WTC11 (cell line): ENCODE results near the gene CCDC69. TPM values are rescaled to one million over a fixed set of nuclear protein-coding genes. Genes with fewer than 3 reads are reported as not detected.
A peak's percentile ranks its signal among the peaks of the same experiment; 100 is the strongest.

Source experiments
- ATAC-seq: fragments of 200-7000 bp; cut with Tn5 transposase; 2 replicates; pipeline ENCODE4 v1.10.0; 2021; ENCODE audit warnings: mild to moderate bottlenecking, moderate library complexity
- CTCF ChIA-PET: fragments of 300-600 bp; sonication (Branson Sonifier 250); formaldehyde crosslinking; loops from one replicate; lab custom pipeline; 2021; ENCODE audit warnings: antibody characterized with exemption; lab: Charles Lee
- POLR2A ChIA-PET: fragments of 350-600 bp; sonication (Branson Sonifier 250); formaldehyde crosslinking; loops from one replicate; lab custom pipeline; 2021; ENCODE audit warnings: antibody characterized with exemption; lab: Charles Lee
- DNase-seq: peaks from one replicate; pipeline ENCODE4 v3.0.0; 2021; ENCODE audit warnings: low spot score
- H3K27ac Mint-ChIP-seq: 2 replicates; pipeline ENCODE4 v1.8.0; 2021; ENCODE audit warnings: mixed read lengths
- H3K27me3 Mint-ChIP-seq: 2 replicates; pipeline ENCODE4 v1.8.0; 2021; ENCODE audit warnings: low read depth, mild to moderate bottlenecking, moderate library complexity, mixed read lengths
- H3K36me3 Mint-ChIP-seq: 2 replicates; pipeline ENCODE4 v1.8.0; 2021; ENCODE audit warnings: mixed read lengths
- H3K4me1 Mint-ChIP-seq: 2 replicates; pipeline ENCODE4 v1.8.0; 2022; ENCODE audit warnings: mixed read lengths
- H3K4me3 Mint-ChIP-seq: 2 replicates; pipeline ENCODE4 v1.8.0; 2021; ENCODE audit warnings: mild to moderate bottlenecking, moderate library complexity, mixed read lengths
- H3K9me3 Mint-ChIP-seq: 2 replicates; pipeline ENCODE4 v1.8.0; 2021; ENCODE audit warnings: mixed read lengths
- CBFB ChIP-seq: sonication (generic); formaldehyde crosslinking; IDR thresholded peaks from 2 replicates; pipeline ENCODE4 v1.8.1; 2022; ENCODE audit warnings: mild to moderate bottlenecking, low read depth, missing genetic modification reagents
- CREM ChIP-seq: sonication (generic); formaldehyde crosslinking; IDR thresholded peaks from 2 replicates; pipeline ENCODE4 v1.8.1; 2022; ENCODE audit warnings: mild to moderate bottlenecking, missing genetic modification reagents, moderate library complexity
- FOXJ3 ChIP-seq: sonication (generic); formaldehyde crosslinking; IDR thresholded peaks from 2 replicates; pipeline ENCODE4 v1.9.0; 2021; ENCODE audit warnings: missing genetic modification reagents, mild to moderate bottlenecking, borderline replicate concordance
- JUN ChIP-seq: sonication (generic); formaldehyde crosslinking; IDR thresholded peaks from 2 replicates; pipeline ENCODE4 v1.8.0; 2023; ENCODE audit warnings: mild to moderate bottlenecking, missing genetic modification reagents
- NFYB ChIP-seq: sonication (generic); formaldehyde crosslinking; conservative IDR thresholded peaks from 2 replicates; pipeline ENCODE4 v1.8.0; 2022; ENCODE audit warnings: low read depth, missing genetic modification reagents
- PRRX2 ChIP-seq: fragments of 250-450 bp; sonication (Bioruptor Pico); IDR thresholded peaks from 2 replicates; pipeline ENCODE4 v1.8.0; 2021; ENCODE audit warnings: mild to moderate bottlenecking
- SMAD3 ChIP-seq: sonication (generic); formaldehyde crosslinking; IDR thresholded peaks from 2 replicates; pipeline ENCODE4 v1.8.0; 2022; ENCODE audit warnings: missing genetic modification reagents, mild to moderate bottlenecking, borderline replicate concordance
- SMAD4 ChIP-seq: sonication (generic); formaldehyde crosslinking; IDR thresholded peaks from 2 replicates; pipeline ENCODE4 v1.8.0; 2022; ENCODE audit warnings: mild to moderate bottlenecking, missing genetic modification reagents
- SOX15 ChIP-seq: fragments of 250-450 bp; sonication (Bioruptor Pico); IDR thresholded peaks from 2 replicates; pipeline ENCODE4 v1.9.0; 2021; ENCODE audit warnings: mild to moderate bottlenecking
- ZBTB21 ChIP-seq: sonication (generic); formaldehyde crosslinking; IDR thresholded peaks from 2 replicates; pipeline ENCODE4 v1.8.1; 2023; ENCODE audit warnings: mild to moderate bottlenecking, missing genetic modification reagents, borderline replicate concordance
- ZNF138 ChIP-seq: sonication (generic); formaldehyde crosslinking; conservative IDR thresholded peaks from 2 replicates; pipeline ENCODE4 v1.8.1; 2022; ENCODE audit warnings: mild to moderate bottlenecking, moderate library complexity, missing genetic modification reagents
- ZNF317 ChIP-seq: sonication (generic); formaldehyde crosslinking; IDR thresholded peaks from 2 replicates; pipeline ENCODE4 v1.8.1; 2023; ENCODE audit warnings: low read depth, mild to moderate bottlenecking, moderate library complexity, missing genetic modification reagents, borderline replicate concordance
- ZNF396 ChIP-seq: fragments of 250-450 bp; sonication (Bioruptor Pico); IDR thresholded peaks from 2 replicates; pipeline ENCODE4 v1.8.0; 2021; ENCODE audit warnings: mild to moderate bottlenecking, moderate library complexity, borderline replicate concordance
- total RNA-seq: library from RNA; stranded (reverse); gene quantifications from 3 replicates; pipeline ENCODE4 v1.2.3, GENCODE V29; 2021
- TF ChIP-seq, protein P1 (sequence below): fragments of 250-450 bp; sonication (Bioruptor Pico); IDR thresholded peaks from 2 replicates; pipeline ENCODE4 v1.9.0; 2021; ENCODE audit warnings: mild to moderate bottlenecking
- TF ChIP-seq, protein P2 (sequence below): fragments of 250-450 bp; sonication (Bioruptor Pico); IDR thresholded peaks from 2 replicates; pipeline ENCODE4 v1.8.0; 2021; ENCODE audit warnings: mild to moderate bottlenecking
- TF ChIP-seq, protein P3 (sequence below): fragments of 250-450 bp; sonication (Bioruptor Pico); IDR thresholded peaks from 2 replicates; pipeline ENCODE4 v1.9.0; 2021; ENCODE audit warnings: mild to moderate bottlenecking, borderline replicate concordance
- TF ChIP-seq, protein P4 (sequence below): sonication (generic); formaldehyde crosslinking; IDR thresholded peaks from 2 replicates; pipeline ENCODE4 v1.8.0; 2023; ENCODE audit warnings: missing genetic modification reagents, mild to moderate bottlenecking, borderline replicate concordance

CCDC69 gene
- total RNA-seq, 1 experiment from 2014 or later, result 12.4 TPM

DNA sequence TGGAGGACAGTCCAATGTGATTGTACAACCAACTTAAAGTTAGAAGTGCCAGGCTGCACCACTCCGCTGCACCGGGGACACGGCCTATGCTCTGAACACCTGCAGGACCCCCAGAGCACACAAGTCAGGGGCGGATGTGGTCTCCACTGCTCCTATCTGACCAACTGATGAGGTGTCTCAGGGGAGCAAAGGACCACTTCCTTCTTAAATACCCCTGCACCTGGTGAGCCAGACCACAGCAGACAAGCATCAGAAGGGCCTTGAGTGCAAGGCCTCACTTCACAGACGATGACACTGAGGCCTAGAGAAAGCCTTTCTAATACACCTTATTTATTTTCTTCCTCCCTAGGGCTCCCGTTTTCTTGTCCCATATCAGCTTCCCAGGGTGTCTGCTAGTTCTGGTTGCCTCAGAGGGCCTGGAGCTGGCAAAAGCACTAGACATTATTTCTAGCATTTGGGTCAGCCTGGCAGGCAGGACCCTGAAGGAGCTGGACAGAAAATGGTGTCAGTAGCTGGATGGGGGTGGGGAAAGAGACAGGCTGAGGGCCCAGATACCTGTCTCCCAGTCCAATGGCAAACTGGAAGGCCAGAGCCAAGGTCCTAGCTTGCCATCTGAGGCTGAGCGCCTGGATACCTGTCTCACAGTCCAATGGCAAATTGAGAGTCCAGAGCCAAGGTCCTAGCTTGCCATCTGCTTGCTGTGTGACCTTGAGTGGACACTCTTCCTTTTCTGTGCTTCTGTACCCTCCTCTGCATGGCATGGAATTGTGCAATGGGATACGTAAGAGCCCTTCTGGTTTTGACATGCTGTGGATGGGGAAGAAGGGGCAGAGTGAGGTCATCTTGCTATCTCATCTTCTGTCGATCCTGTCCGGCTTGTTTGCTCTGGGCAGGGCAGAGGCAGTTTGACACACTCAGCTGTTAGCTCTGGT is 9.0 kb downstream of the CCDC69 start (continued):
- TF ChIP-seq SMAD3, result no peak
- TF ChIP-seq, protein P1, sequence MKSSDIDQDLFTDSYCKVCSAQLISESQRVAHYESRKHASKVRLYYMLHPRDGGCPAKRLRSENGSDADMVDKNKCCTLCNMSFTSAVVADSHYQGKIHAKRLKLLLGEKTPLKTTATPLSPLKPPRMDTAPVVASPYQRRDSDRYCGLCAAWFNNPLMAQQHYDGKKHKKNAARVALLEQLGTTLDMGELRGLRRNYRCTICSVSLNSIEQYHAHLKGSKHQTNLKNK (CRISPR knock-in tag), result no peak
- no peak for TF ChIP-seq ZNF396 (CRISPR knock-in tag)
- TF ChIP-seq SOX15 (CRISPR knock-in tag), result no peak
- TF ChIP-seq NFYB (CRISPR knock-in tag), result no peak

DNA sequence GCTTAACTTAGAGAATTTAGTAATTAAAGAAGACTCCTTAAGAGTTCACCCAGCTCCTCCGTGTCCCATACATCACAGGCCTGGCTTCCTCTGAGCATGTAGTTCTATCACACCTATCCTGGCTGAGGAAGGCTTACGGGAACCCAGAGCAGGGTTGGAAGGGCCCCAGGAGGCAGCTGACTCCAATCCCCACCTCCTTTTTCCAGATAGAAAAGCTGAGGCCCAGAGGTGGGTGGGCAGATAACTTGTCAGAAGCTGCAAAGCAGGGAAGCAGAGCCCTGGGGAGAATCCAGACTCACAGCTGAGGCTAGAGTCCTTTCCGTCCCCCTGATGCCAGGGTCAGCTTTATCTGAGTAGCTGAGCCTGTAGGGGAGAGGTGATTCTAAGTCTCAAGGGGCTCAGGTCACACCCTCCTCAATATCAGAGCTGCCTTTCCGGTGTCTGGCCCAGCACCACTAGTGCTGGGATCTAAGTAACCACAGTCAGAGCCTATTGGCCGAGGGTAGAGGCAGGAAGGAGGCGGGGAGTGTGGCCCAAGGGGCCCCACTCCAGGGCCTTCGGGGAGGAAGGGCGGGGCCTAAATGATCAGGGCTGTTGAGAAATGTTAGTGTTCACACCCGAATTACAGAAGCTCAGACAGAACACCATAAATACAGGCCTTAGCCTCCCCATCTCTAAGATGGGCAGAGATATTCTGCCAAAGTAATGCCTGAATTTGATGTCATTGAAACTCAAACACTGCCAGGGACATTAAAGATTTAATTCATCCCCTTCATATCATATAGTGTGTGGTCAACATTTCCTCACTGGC is 9.9 kb downstream of the CCDC69 start:
- DNase-seq, result peak; percentile 40
- Mint-ChIP-seq H3K4me3 (no peak overlapping the region), H3K27me3 (no peaks in the 10 kb centered on the region), H3K9me3 (no peaks in the 10 kb centered on the region), H3K4me1 (peaks cover 8% of the 10 kb centered on the region), H3K27ac (no peak overlapping the region), H3K36me3 (no peaks in the 10 kb centered on the region)
- ATAC-seq, result peak; percentile 99
- ChIA-PET CTCF (interaction anchor here (0.6 to 4.7 kb wide), 9 partner anchors 10 to 166 kb away, joined by 3 to 23 read pairs (median 6); partner anchors contain the start of genes CCDC69 and GM2A), POLR2A (interaction anchor here (1.1 kb wide), 1 partner anchor 10 kb away, joined by 6 read pairs; the partner anchor contains the start of gene CCDC69)
- TF ChIP-seq ZBTB21, result no peak
- TF ChIP-seq SMAD4 (CRISPR knock-in tag), result no peak
- TF ChIP-seq, protein P2, sequence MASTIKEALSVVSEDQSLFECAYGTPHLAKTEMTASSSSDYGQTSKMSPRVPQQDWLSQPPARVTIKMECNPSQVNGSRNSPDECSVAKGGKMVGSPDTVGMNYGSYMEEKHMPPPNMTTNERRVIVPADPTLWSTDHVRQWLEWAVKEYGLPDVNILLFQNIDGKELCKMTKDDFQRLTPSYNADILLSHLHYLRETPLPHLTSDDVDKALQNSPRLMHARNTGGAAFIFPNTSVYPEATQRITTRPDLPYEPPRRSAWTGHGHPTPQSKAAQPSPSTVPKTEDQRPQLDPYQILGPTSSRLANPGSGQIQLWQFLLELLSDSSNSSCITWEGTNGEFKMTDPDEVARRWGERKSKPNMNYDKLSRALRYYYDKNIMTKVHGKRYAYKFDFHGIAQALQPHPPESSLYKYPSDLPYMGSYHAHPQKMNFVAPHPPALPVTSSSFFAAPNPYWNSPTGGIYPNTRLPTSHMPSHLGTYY (CRISPR knock-in tag), result no peak
- TF ChIP-seq ZNF138, result no peak

DNA sequence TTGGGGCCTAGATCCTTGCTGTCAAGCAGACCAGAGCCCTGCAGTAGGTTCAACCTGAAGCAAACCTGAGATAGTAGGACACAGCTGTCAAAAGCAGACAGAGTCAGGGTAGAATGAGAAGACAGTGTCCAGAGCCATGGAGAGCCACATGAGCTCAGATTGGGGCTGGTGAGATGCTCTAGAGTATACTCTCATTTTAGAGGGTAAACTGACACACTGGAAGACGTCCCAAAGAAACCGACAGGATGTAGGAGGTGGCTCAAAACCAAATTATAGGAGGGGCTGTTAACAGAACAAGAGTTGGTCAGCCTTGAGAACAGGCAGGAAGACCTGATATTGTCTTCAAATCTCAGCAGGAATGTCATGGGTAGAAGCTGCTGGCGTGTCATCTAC is 11.5 kb downstream of the CCDC69 start:
- no peak for ATAC-seq
- Mint-ChIP-seq H3K4me1 (peaks cover 8% of the 10 kb centered on the region), H3K27ac (no peak overlapping the region), H3K4me3 (no peak overlapping the region), H3K36me3 (no peaks in the 10 kb centered on the region), H3K9me3 (no peaks in the 10 kb centered on the region), H3K27me3 (no peaks in the 10 kb centered on the region)
- no peak for DNase-seq
- ChIA-PET CTCF (interaction anchor here (0.7 to 4.7 kb wide), 2 partner anchors 26 to 164 kb away, joined by 3 to 23 read pairs; no protein-coding TSS in a partner anchor), POLR2A (interaction anchor here (0.5 to 0.8 kb wide), 2 partner anchors 21 to 44 kb away, joined by 3 to 4 read pairs; no protein-coding TSS in a partner anchor)
- TF ChIP-seq PRRX2 (CRISPR knock-in tag), result no peak
- no peak for TF ChIP-seq ZNF317 (CRISPR knock-in tag)

DNA sequence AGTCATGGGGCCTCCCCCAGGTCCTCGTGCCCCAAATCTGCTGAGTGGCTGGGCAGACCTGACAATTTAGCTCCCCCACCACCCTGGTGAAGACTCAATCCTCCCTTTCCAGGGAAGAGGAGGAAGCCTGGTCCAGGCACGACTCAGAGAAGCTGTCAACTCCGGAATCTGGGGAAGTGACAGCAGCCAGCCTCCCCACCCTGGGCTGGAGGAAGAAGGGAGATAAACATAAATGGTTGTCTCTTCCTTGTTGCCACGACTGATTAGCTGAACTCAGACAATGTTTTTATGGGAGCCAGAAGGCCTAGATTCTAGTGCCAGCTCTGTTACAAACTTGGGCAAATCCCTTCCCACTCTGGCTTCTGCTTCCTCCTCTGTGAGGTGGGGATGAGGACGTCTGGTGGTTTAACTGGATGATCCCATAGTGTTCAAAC is 15.4 kb downstream of the CCDC69 start:
- Mint-ChIP-seq H3K27me3 (no peaks in the 10 kb centered on the region), H3K27ac (no peak overlapping the region), H3K4me3 (no peak overlapping the region), H3K9me3 (no peaks in the 10 kb centered on the region), H3K36me3 (no peaks in the 10 kb centered on the region), H3K4me1 (no peaks in the 10 kb centered on the region)
- no peak for DNase-seq
- CTCF ChIA-PET, result interaction anchor here (1.0 to 1.6 kb wide), 2 partner anchors 30 to 157 kb away, joined by 3 to 9 read pairs; no protein-coding TSS in a partner anchor
- POLR2A ChIA-PET, result no interaction called here
- ATAC-seq, result no peak
- TF ChIP-seq, protein P3, sequence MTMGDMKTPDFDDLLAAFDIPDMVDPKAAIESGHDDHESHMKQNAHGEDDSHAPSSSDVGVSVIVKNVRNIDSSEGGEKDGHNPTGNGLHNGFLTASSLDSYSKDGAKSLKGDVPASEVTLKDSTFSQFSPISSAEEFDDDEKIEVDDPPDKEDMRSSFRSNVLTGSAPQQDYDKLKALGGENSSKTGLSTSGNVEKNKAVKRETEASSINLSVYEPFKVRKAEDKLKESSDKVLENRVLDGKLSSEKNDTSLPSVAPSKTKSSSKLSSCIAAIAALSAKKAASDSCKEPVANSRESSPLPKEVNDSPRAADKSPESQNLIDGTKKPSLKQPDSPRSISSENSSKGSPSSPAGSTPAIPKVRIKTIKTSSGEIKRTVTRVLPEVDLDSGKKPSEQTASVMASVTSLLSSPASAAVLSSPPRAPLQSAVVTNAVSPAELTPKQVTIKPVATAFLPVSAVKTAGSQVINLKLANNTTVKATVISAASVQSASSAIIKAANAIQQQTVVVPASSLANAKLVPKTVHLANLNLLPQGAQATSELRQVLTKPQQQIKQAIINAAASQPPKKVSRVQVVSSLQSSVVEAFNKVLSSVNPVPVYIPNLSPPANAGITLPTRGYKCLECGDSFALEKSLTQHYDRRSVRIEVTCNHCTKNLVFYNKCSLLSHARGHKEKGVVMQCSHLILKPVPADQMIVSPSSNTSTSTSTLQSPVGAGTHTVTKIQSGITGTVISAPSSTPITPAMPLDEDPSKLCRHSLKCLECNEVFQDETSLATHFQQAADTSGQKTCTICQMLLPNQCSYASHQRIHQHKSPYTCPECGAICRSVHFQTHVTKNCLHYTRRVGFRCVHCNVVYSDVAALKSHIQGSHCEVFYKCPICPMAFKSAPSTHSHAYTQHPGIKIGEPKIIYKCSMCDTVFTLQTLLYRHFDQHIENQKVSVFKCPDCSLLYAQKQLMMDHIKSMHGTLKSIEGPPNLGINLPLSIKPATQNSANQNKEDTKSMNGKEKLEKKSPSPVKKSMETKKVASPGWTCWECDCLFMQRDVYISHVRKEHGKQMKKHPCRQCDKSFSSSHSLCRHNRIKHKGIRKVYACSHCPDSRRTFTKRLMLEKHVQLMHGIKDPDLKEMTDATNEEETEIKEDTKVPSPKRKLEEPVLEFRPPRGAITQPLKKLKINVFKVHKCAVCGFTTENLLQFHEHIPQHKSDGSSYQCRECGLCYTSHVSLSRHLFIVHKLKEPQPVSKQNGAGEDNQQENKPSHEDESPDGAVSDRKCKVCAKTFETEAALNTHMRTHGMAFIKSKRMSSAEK (CRISPR knock-in tag), result no peak
- TF ChIP-seq, protein P4, sequence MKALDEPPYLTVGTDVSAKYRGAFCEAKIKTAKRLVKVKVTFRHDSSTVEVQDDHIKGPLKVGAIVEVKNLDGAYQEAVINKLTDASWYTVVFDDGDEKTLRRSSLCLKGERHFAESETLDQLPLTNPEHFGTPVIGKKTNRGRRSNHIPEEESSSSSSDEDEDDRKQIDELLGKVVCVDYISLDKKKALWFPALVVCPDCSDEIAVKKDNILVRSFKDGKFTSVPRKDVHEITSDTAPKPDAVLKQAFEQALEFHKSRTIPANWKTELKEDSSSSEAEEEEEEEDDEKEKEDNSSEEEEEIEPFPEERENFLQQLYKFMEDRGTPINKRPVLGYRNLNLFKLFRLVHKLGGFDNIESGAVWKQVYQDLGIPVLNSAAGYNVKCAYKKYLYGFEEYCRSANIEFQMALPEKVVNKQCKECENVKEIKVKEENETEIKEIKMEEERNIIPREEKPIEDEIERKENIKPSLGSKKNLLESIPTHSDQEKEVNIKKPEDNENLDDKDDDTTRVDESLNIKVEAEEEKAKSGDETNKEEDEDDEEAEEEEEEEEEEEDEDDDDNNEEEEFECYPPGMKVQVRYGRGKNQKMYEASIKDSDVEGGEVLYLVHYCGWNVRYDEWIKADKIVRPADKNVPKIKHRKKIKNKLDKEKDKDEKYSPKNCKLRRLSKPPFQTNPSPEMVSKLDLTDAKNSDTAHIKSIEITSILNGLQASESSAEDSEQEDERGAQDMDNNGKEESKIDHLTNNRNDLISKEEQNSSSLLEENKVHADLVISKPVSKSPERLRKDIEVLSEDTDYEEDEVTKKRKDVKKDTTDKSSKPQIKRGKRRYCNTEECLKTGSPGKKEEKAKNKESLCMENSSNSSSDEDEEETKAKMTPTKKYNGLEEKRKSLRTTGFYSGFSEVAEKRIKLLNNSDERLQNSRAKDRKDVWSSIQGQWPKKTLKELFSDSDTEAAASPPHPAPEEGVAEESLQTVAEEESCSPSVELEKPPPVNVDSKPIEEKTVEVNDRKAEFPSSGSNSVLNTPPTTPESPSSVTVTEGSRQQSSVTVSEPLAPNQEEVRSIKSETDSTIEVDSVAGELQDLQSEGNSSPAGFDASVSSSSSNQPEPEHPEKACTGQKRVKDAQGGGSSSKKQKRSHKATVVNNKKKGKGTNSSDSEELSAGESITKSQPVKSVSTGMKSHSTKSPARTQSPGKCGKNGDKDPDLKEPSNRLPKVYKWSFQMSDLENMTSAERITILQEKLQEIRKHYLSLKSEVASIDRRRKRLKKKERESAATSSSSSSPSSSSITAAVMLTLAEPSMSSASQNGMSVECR, result no peak
- TF ChIP-seq CREM (CRISPR knock-in tag) (no peak), CBFB (CRISPR knock-in tag) (no peak), NFYB (CRISPR knock-in tag) (no peak), FOXJ3 (CRISPR knock-in tag) (no peak), JUN (no peak)
